ENCODE results near the gene STK38.
A peak's percentile ranks its signal among the peaks of the same experiment; 100 is the strongest.
"Not testable (repeated sequence)": the region's sequence is repeated elsewhere in the genome, so short reads cannot be mapped to it uniquely, and the experiment has no call there.

Gene STK38

DNA sequence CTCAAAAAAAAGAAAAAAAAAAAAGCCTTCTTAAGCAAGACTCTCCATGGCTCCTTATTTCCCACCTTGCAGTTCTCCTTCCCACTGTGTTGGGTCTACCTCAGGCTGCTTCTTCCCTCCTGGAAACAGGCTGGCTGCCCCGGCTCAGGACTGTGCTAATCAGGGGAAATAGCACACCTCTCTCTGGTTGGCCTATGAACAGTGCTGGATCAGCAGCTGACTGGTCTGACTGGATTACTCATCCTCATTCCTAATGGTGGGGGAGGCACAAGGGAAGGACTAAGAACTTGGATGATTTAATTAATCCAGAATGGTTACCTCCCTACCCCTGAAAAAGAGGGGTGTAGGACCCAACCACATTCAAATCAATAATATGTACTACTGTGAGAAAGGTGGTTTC is 43.0 kb upstream of the STK38 start:
- TF ChIP-seq, protein P1, sequence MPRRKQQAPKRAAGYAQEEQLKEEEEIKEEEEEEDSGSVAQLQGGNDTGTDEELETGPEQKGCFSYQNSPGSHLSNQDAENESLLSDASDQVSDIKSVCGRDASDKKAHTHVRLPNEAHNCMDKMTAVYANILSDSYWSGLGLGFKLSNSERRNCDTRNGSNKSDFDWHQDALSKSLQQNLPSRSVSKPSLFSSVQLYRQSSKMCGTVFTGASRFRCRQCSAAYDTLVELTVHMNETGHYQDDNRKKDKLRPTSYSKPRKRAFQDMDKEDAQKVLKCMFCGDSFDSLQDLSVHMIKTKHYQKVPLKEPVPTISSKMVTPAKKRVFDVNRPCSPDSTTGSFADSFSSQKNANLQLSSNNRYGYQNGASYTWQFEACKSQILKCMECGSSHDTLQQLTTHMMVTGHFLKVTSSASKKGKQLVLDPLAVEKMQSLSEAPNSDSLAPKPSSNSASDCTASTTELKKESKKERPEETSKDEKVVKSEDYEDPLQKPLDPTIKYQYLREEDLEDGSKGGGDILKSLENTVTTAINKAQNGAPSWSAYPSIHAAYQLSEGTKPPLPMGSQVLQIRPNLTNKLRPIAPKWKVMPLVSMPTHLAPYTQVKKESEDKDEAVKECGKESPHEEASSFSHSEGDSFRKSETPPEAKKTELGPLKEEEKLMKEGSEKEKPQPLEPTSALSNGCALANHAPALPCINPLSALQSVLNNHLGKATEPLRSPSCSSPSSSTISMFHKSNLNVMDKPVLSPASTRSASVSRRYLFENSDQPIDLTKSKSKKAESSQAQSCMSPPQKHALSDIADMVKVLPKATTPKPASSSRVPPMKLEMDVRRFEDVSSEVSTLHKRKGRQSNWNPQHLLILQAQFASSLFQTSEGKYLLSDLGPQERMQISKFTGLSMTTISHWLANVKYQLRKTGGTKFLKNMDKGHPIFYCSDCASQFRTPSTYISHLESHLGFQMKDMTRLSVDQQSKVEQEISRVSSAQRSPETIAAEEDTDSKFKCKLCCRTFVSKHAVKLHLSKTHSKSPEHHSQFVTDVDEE (CRISPR knock-in tag; IDR thresholded peaks at IDR 0.05): no peak
- TF ChIP-seq, protein P2, sequence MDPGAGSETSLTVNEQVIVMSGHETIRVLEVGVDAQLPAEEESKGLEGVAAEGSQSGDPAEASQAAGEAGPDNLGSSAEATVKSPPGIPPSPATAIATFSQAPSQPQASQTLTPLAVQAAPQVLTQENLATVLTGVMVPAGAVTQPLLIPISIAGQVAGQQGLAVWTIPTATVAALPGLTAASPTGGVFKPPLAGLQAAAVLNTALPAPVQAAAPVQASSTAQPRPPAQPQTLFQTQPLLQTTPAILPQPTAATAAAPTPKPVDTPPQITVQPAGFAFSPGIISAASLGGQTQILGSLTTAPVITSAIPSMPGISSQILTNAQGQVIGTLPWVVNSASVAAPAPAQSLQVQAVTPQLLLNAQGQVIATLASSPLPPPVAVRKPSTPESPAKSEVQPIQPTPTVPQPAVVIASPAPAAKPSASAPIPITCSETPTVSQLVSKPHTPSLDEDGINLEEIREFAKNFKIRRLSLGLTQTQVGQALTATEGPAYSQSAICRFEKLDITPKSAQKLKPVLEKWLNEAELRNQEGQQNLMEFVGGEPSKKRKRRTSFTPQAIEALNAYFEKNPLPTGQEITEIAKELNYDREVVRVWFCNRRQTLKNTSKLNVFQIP (CRISPR knock-in tag; IDR thresholded peaks at IDR 0.05; ENCODE audit: borderline replicate concordance, low read depth): no peak
- TF ChIP-seq GLIS3 (CRISPR knock-in tag; IDR thresholded peaks at IDR 0.05) (no peak), RARB (CRISPR knock-in tag; IDR thresholded peaks at IDR 0.05) (no peak), SNAI2 (CRISPR knock-in tag; IDR thresholded peaks at IDR 0.05) (no peak), ZFP30 (CRISPR knock-in tag; IDR thresholded peaks at IDR 0.05) (no peak)
- TF ChIP-seq, protein P3, sequence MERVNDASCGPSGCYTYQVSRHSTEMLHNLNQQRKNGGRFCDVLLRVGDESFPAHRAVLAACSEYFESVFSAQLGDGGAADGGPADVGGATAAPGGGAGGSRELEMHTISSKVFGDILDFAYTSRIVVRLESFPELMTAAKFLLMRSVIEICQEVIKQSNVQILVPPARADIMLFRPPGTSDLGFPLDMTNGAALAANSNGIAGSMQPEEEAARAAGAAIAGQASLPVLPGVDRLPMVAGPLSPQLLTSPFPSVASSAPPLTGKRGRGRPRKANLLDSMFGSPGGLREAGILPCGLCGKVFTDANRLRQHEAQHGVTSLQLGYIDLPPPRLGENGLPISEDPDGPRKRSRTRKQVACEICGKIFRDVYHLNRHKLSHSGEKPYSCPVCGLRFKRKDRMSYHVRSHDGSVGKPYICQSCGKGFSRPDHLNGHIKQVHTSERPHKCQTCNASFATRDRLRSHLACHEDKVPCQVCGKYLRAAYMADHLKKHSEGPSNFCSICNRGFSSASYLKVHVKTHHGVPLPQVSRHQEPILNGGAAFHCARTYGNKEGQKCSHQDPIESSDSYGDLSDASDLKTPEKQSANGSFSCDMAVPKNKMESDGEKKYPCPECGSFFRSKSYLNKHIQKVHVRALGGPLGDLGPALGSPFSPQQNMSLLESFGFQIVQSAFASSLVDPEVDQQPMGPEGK (CRISPR knock-in tag; IDR thresholded peaks at IDR 0.05; ENCODE audit: borderline replicate concordance): no peak
- peak; percentile 48 for ATAC-seq

DNA sequence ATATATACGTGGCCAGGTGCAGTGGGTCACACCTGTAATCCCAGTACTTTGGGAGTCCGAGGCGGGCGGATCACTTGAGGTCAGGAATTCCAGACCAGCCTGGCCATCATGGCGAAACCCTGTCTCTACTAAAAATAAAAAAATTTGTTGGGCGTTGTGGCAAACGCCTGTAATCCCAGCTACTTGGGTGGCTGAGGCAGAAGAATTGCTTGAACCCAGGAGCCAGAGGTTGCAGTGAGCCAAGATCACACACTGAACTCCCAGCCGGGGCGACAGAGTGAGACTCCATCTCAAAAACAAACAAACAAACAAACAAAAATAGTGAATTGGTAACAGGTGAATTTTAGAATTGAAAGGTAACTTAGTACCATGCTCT is 41.7 kb upstream of the STK38 start:
- ATAC-seq: not testable (repeated sequence)

DNA sequence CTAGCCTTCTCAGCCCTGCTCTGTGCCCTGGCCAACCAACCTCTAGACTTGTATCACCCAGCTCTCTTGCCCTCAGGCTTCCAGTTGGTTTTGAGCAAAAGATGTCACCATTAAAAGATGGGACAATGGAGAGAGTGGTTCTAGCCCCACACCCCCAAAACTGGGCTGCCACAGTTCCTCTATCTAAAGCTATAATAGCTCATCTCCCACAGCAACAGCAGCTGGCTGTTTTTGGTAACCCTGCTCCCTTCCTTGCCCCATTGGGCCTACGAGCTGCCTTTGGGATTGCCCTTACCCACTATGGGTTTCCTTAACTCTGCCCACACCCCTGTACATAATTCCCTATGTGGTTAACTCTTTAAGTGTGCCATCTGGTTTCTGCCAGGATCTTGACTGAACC is 39.3 kb upstream of the STK38 start:
- TF ChIP-seq, protein P3 (CRISPR knock-in tag; IDR thresholded peaks at IDR 0.05; ENCODE audit: borderline replicate concordance): no peak
- TF ChIP-seq ISL1 (CRISPR knock-in tag; IDR thresholded peaks at IDR 0.05) (no peak), ZNF565 (CRISPR knock-in tag; conservative IDR thresholded peaks at IDR 0.05; ENCODE audit: low read depth) (no peak), CREB5 (CRISPR knock-in tag; IDR thresholded peaks at IDR 0.05; ENCODE audit: low read depth) (no peak), ZNF8 (CRISPR knock-in tag; IDR thresholded peaks at IDR 0.05) (no peak), CSRNP3 (CRISPR knock-in tag; IDR thresholded peaks at IDR 0.05) (no peak), OSR1 (CRISPR knock-in tag; IDR thresholded peaks at IDR 0.05) (no peak), ESRRG (CRISPR knock-in tag; IDR thresholded peaks at IDR 0.05) (no peak), CSDC2 (CRISPR knock-in tag; IDR thresholded peaks at IDR 0.05) (no peak), ZNF70 (CRISPR knock-in tag; IDR thresholded peaks at IDR 0.05) (no peak), BACH2 (CRISPR knock-in tag; IDR thresholded peaks at IDR 0.05; ENCODE audit: borderline replicate concordance) (no peak)
- TF ChIP-seq, protein P2 (CRISPR knock-in tag; IDR thresholded peaks at IDR 0.05; ENCODE audit: borderline replicate concordance, low read depth): no peak
- ATAC-seq: no peak
